ENCODE measurements around the gene ARHGAP42. TPM values are rescaled to one million over a fixed set of nuclear protein-coding genes. Genes with fewer than 3 reads are reported as not detected.

ARHGAP42 gene
- total and polyA plus RNA-seq, 11 donors = 3.8 to 12.4 (median 8.6) TPM

DNA sequence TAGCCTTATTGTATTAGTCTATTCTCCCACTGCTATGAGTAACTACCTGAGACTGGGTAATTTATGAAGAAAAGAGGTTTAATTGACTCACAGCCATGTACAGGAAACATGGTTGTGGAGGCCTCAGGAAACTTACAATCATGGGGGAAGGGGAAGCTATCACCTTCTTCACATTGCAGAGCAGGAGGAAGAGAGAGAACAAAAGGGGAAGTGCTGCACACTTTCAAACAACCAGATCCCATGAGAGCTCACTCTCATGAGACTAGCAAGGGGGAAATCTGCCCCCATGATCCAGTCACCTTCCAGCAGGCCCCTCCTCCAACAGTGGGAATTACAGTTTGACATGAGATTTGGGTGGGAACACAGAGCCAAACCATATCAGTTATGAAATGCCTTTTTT is 179.4 kb downstream of the ARHGAP42 start:
- intact Hi-C loops (cut with DNase I) = no loop called here
- H3K27ac ChIP-seq = no peak overlapping the region
- no peak for ATAC-seq

DNA sequence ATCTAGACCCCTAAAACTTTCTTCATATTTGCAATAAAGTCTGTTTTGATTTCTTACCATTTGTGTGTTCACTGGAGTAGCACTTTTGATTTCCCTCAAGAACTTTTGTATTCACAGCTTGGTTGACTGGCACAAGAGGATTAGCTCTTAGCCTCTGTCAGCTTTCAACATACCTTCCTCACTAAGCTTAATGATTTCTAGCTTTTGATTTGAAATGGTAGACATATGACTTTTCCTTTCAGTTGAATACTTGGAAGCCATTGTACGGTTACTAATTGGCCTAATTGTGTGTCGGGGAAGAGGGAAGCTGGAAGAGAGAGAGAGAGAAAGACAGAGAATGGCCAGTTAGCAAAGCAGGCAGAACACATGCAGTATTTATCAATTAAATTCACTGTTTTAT is 180.5 kb downstream of the ARHGAP42 start:
- Histone ChIP-seq H3K27me3 (no peaks in the 10 kb centered on the region), H3K4me3 (no peak overlapping the region), H3K36me3 (no peaks in the 10 kb centered on the region), H3K27ac (no peak overlapping the region), H3K9me3 (no peaks in the 10 kb centered on the region), H3K4me1 (peaks cover 0 to 14% (median 7%) of the 10 kb centered on the region in 12 donors)
- 93 to 97% (median 96%) methylated on average over 2 of the region's 2 CpGs for WGBS, 4 donors
- DNase-seq (no peak), ATAC-seq (no peak)
- TF ChIP-seq POLR2A (IDR thresholded peaks at IDR 0.05) (no peak), CTCF (IDR thresholded peaks at IDR 0.05) (no peak)
- intact Hi-C loops (cut with DNase I) = no loop called here

More for the DNA sequence above, 179.4 kb downstream of the ARHGAP42 start:
- no peaks in the 10 kb centered on the region for H3K9me3 ChIP-seq
- no peaks in the 10 kb centered on the region for H3K27me3 ChIP-seq
- H3K4me3 ChIP-seq = no peak overlapping the region
- H3K4me1 ChIP-seq = peaks cover 0 to 14% (median 7%) of the 10 kb centered on the region in 12 donors
- TF ChIP-seq CTCF (IDR thresholded peaks at IDR 0.05) (no peak), POLR2A (IDR thresholded peaks at IDR 0.05) (no peak)
- DNase-seq = no peak
- H3K36me3 ChIP-seq = no peaks in the 10 kb centered on the region

DNA sequence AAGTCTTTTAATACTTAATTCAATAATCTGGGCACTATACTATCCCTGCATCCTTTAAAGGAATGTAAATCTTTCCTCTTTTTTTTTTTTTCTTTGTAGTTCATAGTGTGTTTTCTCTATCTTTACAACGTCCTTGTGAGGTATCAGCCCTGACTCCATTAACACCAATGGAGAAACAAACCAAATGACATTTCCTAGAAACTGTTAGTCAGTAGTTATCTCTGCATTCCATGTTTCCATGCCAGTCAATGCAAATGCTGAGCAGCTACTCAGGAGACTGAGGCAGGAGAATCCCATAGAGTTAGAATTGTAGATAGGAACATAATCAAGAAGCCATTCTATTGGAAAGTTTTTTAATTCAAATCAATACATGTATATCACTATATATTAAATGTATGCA is 182.2 kb downstream of the ARHGAP42 start:
- H3K27me3 ChIP-seq = no peaks in the 10 kb centered on the region
- no peaks in the 10 kb centered on the region for H3K9me3 ChIP-seq
- H3K36me3 ChIP-seq = no peaks in the 10 kb centered on the region
- H3K4me3 ChIP-seq = no peak overlapping the region
- DNase-seq (no peak), ATAC-seq (no peak)
- peaks cover 0 to 9% (median 0%) of the 10 kb centered on the region in 12 donors for H3K4me1 ChIP-seq
- 42 to 73% (median 58%) methylated on average over 1 of the region's 1 CpG for WGBS, 4 donors
- H3K27ac ChIP-seq = no peak overlapping the region
- intact Hi-C loops (cut with DNase I) = no loop called here
- TF ChIP-seq POLR2A (IDR thresholded peaks at IDR 0.05) (no peak), CTCF (IDR thresholded peaks at IDR 0.05) (no peak)

DNA sequence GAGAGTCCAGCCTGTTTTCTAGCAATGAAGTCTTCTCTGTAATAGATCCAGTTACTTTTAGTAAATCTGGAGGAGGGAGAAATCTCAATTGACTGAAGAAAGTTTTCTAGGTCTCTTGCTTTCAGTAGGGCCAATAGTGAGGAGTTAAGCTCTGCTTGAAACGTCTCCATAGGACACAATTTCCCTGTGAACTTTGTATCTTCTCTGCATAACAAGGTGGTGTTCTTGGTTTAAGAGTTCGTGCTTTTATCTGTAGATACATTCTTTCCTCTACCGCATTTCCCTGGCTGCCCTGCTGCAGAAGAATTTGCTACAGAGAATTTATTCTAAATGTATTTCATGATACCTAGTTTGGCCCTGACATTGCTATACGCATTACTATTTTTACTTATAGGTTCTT is 183.1 kb downstream of the ARHGAP42 start:
- no peak for DNase-seq
- no peak for ATAC-seq
- H3K9me3 ChIP-seq = no peaks in the 10 kb centered on the region
- TF ChIP-seq POLR2A (IDR thresholded peaks at IDR 0.05) = no peak
- TF ChIP-seq CTCF (IDR thresholded peaks at IDR 0.05) = no peak
- no peak overlapping the region for H3K27ac ChIP-seq
- peaks cover 0 to 9% (median 0%) of the 10 kb centered on the region in 12 donors for H3K4me1 ChIP-seq
- WGBS, 4 donors = 66 to 75% (median 71%) methylated on average over 4 of the region's 4 CpGs
- no peaks in the 10 kb centered on the region for H3K27me3 ChIP-seq
- H3K36me3 ChIP-seq = no peaks in the 10 kb centered on the region
- no peak overlapping the region for H3K4me3 ChIP-seq
- intact Hi-C loops (cut with DNase I) = no loop called here
